GM06990 (cell line): Measurements from ENCODE around the gene DENND5B.

Source experiments
- DNase-seq: peaks from one replicate; pipeline ENCODE4 v3.0.0-alpha.2; 2011; ENCODE audit not compliant: insufficient read length; ENCODE audit errors: extremely low read depth
- H3K27me3 ChIP-seq: replicated peaks from 2 replicates; pipeline ENCODE4 v1.6.0; 2011; ENCODE audit warnings: low read length; ENCODE audit not compliant: control insufficient read depth, insufficient read depth
- H3K36me3 ChIP-seq: 2 replicates; pipeline ENCODE4 v1.5.1; 2011; ENCODE audit warnings: low read length; ENCODE audit not compliant: control insufficient read depth, insufficient read depth
- H3K4me3 ChIP-seq: replicated peaks from 2 replicates; pipeline ENCODE4 v1.5.1; 2011; ENCODE audit warnings: low read depth, mild to moderate bottlenecking, control low read depth, low read length
- TF ChIP-seq, protein P1 (sequence below): IDR thresholded peaks from 2 replicates; pipeline ENCODE4 v1.5.1; 2011; ENCODE audit warnings: low read length, control low read depth, mild to moderate bottlenecking, inconsistent platforms; ENCODE audit not compliant: insufficient read depth, poor library complexity, severe bottlenecking

The DENND5B gene

DNA sequence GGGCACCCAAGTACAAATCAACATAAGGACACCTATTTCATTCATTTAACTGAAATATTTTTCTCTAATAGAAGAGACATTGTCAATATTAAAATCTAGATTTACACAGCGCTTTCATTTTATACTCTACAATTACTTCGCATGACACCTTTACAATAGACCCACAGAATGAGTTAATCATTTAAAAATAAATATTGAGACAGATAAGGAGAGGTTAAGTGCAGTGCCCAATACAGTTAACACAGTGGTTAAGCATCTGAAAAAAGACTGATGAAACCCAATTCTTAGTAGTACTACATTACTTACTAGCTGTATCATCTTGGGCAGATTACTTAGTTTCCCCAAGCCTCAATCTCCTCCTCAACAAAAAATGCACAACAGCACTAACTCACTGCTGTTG lies 116.2 kb downstream of the DENND5B start:
- Histone ChIP-seq H3K27me3 (no peaks in the 10 kb centered on the region), H3K36me3 (no peaks in the 10 kb centered on the region; the same call in 1 of the 2 replicates), H3K4me3 (no peak overlapping the region)
- no peak for DNase-seq
- TF ChIP-seq, protein P1, sequence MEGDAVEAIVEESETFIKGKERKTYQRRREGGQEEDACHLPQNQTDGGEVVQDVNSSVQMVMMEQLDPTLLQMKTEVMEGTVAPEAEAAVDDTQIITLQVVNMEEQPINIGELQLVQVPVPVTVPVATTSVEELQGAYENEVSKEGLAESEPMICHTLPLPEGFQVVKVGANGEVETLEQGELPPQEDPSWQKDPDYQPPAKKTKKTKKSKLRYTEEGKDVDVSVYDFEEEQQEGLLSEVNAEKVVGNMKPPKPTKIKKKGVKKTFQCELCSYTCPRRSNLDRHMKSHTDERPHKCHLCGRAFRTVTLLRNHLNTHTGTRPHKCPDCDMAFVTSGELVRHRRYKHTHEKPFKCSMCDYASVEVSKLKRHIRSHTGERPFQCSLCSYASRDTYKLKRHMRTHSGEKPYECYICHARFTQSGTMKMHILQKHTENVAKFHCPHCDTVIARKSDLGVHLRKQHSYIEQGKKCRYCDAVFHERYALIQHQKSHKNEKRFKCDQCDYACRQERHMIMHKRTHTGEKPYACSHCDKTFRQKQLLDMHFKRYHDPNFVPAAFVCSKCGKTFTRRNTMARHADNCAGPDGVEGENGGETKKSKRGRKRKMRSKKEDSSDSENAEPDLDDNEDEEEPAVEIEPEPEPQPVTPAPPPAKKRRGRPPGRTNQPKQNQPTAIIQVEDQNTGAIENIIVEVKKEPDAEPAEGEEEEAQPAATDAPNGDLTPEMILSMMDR: no peak

DNA sequence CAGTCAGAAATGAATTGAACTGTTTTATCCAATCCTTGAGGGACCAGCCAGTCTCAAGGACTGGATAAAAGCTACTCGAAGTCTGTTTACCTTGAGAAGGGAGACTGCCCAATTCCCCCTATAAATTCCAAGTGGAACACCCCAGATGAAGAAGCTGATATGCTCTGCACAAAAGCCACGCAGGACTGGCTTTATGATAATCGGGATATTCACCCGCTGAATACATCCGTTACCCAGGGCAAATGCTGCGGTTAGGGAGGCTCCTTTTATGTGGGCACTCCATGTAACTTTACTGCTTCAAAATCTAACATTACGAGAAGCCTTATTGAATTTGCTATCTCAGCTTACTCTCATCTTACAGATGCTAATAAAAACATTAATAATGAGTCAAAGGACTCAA lies 119.1 kb downstream of the DENND5B start:
- no peak overlapping the region for H3K4me3 ChIP-seq
- TF ChIP-seq, protein P1: no peak
- no peak for DNase-seq
- no peaks in the 10 kb centered on the region for H3K36me3 ChIP-seq
- H3K27me3 ChIP-seq: no peaks in the 10 kb centered on the region

DNA sequence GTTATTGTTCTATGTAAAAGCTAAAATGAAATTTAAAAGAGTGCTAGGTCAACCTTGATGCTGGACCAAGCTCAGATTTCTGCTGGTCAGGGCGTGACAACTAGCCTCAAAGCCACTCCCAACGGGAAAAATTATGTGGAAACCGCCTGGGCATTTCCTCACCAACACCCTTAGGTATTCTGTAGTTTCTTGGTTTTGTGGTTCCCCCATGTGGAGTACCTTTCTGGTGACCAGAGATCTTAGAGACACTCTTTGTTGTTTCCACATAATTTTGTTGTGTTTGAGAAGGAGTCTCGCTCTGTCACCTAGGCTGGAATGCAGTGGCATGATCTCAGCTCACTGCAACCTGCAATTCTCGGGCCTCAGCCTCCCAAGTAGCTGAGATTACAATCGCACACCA lies 119.9 kb downstream of the DENND5B start:
- no peak overlapping the region for H3K4me3 ChIP-seq
- no peaks in the 10 kb centered on the region for H3K36me3 ChIP-seq
- no peak for DNase-seq
- H3K27me3 ChIP-seq: no peaks in the 10 kb centered on the region
- TF ChIP-seq, protein P1: no peak

DNA sequence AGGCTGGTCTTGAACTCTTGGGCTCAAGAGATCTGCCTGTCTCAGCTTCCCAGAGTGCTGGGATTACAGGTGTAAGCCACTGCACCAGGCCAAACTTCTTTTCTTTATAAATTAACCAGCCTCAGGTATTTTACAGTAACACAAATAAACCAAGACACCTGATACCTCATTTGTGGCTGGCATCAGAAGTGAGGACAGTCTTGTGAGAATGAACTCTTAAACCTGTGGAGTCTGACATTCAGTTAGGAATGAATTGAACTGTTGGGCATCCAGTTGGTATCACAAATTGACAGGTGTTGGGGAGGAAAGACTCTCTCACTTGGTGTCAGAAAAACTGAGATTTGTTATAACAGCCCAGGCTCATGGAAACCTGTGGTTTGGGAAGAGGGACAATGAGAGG lies 120.5 kb downstream of the DENND5B start:
- H3K4me3 ChIP-seq: no peak overlapping the region
- no peaks in the 10 kb centered on the region for H3K27me3 ChIP-seq
- TF ChIP-seq, protein P1: no peak
- no peaks in the 10 kb centered on the region for H3K36me3 ChIP-seq
- no peak for DNase-seq

DNA sequence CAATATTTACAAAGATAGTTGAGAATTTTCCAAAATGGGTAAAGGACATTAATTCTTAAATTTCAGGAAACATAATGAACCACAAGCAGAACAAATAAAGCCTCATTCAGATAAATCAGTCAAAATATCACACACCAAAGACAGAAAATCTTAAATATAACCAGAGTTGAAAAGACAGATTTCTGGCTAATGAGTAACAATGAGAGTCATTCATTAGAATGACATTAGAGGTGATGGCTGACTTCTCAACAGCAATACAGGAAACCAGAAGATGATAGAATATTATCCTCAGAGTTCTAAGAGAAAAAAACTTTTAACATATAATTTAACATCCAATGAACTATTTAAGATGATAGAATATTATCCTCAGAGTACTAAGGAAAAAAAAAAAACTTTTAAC lies 124.2 kb downstream of the DENND5B start:
- no peaks in the 10 kb centered on the region for H3K36me3 ChIP-seq
- H3K4me3 ChIP-seq: no peak overlapping the region
- H3K27me3 ChIP-seq: no peaks in the 10 kb centered on the region
- DNase-seq: no peak
- TF ChIP-seq, protein P1: no peak

DNA sequence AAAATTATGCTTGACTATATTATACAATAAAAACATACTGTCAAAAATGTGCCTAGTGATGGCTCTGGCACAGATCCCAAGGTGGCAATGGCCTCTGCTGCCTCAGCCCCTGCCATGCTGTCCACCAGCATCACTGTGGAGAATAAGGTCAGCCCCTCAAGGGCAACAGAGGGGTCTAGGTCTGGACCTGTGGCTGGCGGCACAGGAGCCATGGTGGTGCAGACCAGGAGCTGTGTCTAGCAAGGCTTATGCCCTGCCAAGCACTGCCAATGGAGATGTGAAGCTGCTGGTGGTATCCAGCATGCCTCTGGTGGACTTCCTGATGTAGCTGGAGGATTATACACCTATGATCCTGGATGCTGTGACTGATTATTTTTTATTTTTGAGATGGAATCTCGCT lies 125.9 kb downstream of the DENND5B start:
- H3K4me3 ChIP-seq: no peak overlapping the region
- no peak for DNase-seq
- no peaks in the 10 kb centered on the region for H3K36me3 ChIP-seq
- H3K27me3 ChIP-seq: no peaks in the 10 kb centered on the region
- TF ChIP-seq, protein P1: no peak
